Adrenal gland (tissue), 12 donors: ENCODE data around the gene PKDREJ. TPM values are rescaled to one million over a fixed set of nuclear protein-coding genes. Genes with fewer than 3 reads are reported as not detected.

Experiments used
- DNase-seq, 7 donors: peaks; one replicate each; pipeline ENCODE4 v3.0.0-alpha.2; 2019 to 2020
- H3K27ac ChIP-seq, 5 donors: fragments of 200-600 bp; sonication (generic) in 4 of 5; 1 replicate in 3 of 5; 2 replicates in 2 of 5; pipeline versions ENCODE4 v1.5.1 to v1.8.0; 2016 to 2020; ENCODE audit warnings: mild to moderate bottlenecking in 1 of 5
- H3K27me3 ChIP-seq: fragments of 200-600 bp; 2 replicates; pipeline ENCODE4 v1.8.0; 2021
- H3K36me3 ChIP-seq, 2 donors: fragments of 200-600 bp; replicated peaks in 1 of 2; 1 replicate in 1 of 2; 2 replicates in 1 of 2; pipeline versions ENCODE4 v1.5.1 to v1.8.0; 2018 to 2022
- H3K4me1 ChIP-seq, 2 donors: fragments of 200-600 bp; replicated peaks in 1 of 2; 1 replicate in 1 of 2; 2 replicates in 1 of 2; pipeline versions ENCODE4 v1.5.1 to v1.8.0; 2018 to 2021
- H3K4me3 ChIP-seq, 4 donors: fragments of 200-600 bp; sonication (generic) in 3 of 4; one replicate each; pipeline ENCODE4 v1.5.1; 2016 to 2018
- H3K9me3 ChIP-seq, 3 donors: fragments of 200-600 bp; sonication (generic) in 1 of 3; replicated peaks in 1 of 3; 1 replicate in 2 of 3; 2 replicates in 1 of 3; pipeline versions ENCODE4 v1.5.1 to v1.8.0; 2016 to 2021
- POLR2A ChIP-seq, 2 donors: fragments of 450-650 bp; IDR thresholded peaks; one replicate each; pipeline ENCODE4 v1.6.1; 2017; ENCODE audit warnings: antibody characterized with exemption in 2 of 2, mild to moderate bottlenecking in 2 of 2, moderate library complexity in 1 of 2
- WGBS, 4 donors: extraction: QIAGEN DNeasy Blood & Tissue Kit in 2 of 4; methylation state at CpG; one replicate each; pipeline versions ENCODE4 v1.1.5 to v1.1.7; 2013 to 2017; 5-methylcytosine and 5-hydroxymethylcytosine counted together
- intact Hi-C, 2 donors: fragments of 100-400 bp; cut with DNase I; formaldehyde crosslinking; loops; one replicate each; pipeline versions ENCODE4 v1.14.1 to v1.15.0; 2022 to 2023
- polyA plus RNA-seq, 3 donors: library from polyadenylated mRNA; stranded (reverse); fragments of 200-250 nt in 2 of 3; fragments of 350-450 nt in 1 of 3; fragmentation: Illumina TruSeq in 1 of 3; extraction: RNeasy Lipid Tissue Mini Kit (QIAGEN cat#74804) in 1 of 3; gene quantifications; one replicate each; pipeline ENCODE4 v1.2.3, GENCODE V29; 2013 to 2014
- total RNA-seq, 9 donors: library from RNA; depleted of rRNA in 4 of 9; stranded (reverse); fragments of >200 nt in 4 of 9; fragments of 120-200 nt in 1 of 9; fragmentation: NEBNext Ultra II Directional in 1 of 9; extraction: Animal tissue kit (Norgen Biotek cat#: 25700) in 1 of 9; gene quantifications; one replicate each; pipeline versions ENCODE4 v1.1.0 to v1.2.4, GENCODE V29; 2013 to 2023
- TF ChIP-seq, protein P1 (sequence below), 6 experiments: fragments of 450-650 bp in 4 of 6; fragments of 200-600 bp in 2 of 6; sonication (generic) in 1 of 6; IDR thresholded peaks; 1 replicate in 5 of 6; 2 replicates in 1 of 6; pipeline versions ENCODE4 v1.5.1 to v1.8.0; 2016 to 2021; ENCODE audit warnings: antibody characterized with exemption in 6 of 6, mild to moderate bottlenecking in 2 of 6, moderate library complexity in 1 of 6
- donor health status: healthy with polysubstance abuse.
- donor health status: Bipolar disorder and iron deficiency.
- donor health status: DM: yes; HTN: yes; CAD: no.
- donor health status: DM: no; HTN: no; CAD: no.
- donor health status: DM: no; HTN: no; CAD: no.
- donor health status: DM: yes; HTN: yes; CAD: no.

The PKDREJ gene
- total and polyA plus RNA-seq, 12 donors, result under 0.01 to 0.11 (median 0.05) TPM; not detected in 2

DNA sequence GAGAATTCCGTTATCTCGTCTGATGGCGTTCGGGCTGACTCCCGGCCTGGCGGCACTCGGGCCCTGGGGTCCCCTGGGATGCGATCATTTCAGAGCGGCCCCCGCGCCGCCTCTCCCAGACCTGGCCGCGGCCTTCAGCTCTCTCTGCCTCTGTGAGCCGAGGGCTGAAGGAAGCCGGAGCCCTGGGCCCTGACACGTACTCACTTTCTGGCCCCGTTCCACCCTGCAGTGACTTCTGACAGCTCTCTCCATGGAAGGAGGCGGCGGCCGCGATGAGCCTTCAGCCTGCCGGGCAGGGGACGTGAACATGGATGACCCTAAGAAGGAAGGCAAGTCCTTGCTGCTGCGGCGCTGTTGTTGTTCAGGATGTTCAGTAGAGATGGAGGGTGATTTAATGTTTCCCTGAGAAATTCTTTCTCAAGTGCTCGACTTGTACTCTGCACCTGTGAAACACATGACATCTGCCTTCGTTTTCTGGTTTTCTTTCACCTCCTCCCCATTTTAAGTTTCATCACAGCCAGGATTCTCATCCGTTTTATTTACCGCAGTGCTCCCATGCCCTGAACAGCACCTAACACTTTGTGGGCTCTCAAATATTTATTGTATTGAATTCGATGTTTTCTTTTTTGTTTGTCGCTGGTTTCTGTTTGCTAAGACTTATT, 34.1 kb upstream of the PKDREJ start:
- 5 to 10% (median 6%) methylated on average over 20 to 32 of the region's 32 CpGs for WGBS, 4 donors
- Histone ChIP-seq H3K27ac (no peak overlapping the region), H3K4me1 (peaks cover 15 to 17% of the 10 kb centered on the region in 2 donors), H3K4me3 (peak overlapping the region in 2 of 4 donors; percentile 38 to 66), H3K36me3 (peaks cover 0 to 12% of the 10 kb centered on the region in 2 donors), H3K9me3 (no peaks in the 10 kb centered on the region), H3K27me3 (no peaks in the 10 kb centered on the region)
- intact Hi-C loops, result loop anchor here in 1 of 2 donors (10.0 kb wide), 1 partner anchor 162 kb away; no protein-coding TSS in a partner anchor
- TF ChIP-seq, protein P1, sequence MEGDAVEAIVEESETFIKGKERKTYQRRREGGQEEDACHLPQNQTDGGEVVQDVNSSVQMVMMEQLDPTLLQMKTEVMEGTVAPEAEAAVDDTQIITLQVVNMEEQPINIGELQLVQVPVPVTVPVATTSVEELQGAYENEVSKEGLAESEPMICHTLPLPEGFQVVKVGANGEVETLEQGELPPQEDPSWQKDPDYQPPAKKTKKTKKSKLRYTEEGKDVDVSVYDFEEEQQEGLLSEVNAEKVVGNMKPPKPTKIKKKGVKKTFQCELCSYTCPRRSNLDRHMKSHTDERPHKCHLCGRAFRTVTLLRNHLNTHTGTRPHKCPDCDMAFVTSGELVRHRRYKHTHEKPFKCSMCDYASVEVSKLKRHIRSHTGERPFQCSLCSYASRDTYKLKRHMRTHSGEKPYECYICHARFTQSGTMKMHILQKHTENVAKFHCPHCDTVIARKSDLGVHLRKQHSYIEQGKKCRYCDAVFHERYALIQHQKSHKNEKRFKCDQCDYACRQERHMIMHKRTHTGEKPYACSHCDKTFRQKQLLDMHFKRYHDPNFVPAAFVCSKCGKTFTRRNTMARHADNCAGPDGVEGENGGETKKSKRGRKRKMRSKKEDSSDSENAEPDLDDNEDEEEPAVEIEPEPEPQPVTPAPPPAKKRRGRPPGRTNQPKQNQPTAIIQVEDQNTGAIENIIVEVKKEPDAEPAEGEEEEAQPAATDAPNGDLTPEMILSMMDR (IDR thresholded peaks at IDR 0.05), result no peak
- TF ChIP-seq POLR2A (IDR thresholded peaks at IDR 0.05), result no peak
- peak in 6 of 7 donors; percentile 58 to 74 (median 67) for DNase-seq

DNA sequence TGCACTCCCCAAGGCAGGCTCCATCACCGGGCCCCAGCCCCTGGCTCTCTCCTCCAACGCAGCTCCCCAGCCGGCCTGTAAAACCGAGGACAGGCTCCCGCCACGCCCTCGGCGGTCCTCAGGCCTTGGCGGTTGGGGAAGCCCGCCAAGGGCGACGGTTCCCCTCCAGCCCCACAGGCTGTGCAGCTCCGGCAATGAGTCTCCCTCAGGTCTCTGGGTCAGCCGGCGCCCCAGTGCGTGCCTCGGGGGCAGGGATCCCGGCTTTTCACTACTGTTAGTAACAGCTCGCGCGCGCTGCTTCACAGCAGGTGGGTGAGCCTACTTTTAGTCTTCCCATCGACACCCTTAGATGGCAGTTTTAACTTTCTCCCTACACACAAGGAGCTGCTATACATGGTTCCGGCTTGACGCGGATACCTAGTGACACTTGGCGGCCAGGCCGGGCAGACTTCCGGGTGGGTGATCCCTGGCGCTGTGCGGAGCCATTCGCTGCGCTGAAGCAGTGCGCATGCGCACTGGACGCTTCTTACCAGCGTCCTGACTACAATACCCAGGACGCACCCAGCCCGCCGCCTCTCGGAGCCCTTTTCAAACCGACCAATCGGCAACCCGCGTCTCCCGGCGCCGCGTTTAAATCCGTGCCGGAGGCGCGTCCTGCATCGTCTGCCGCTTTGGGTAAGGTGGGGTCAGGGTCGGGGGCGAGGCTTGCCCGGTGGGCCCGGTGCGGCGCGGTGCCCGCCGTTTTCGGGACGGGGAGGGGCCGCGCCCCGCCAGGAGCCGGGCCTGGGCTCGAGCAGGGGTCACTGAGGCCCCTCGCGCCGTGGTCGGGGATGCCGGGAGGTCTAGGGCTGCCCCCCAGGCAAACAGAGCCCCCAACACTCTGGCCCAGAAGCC, 33.4 kb upstream of the PKDREJ start, which contains the start of gene GTSE1:
Gene GTSE1 (plus strand): TSS at position 614 of the 894 bp plus-strand sequence. CDS start 531 bp downstream, outside the sequence.
- no peaks in the 10 kb centered on the region for H3K27me3 ChIP-seq
- peaks cover 0 to 20% of the 10 kb centered on the region in 2 donors for H3K36me3 ChIP-seq
- H3K4me1 ChIP-seq, result peaks cover 15 to 17% of the 10 kb centered on the region in 2 donors
- H3K27ac ChIP-seq, result peak within 1 kb of the TSS; percentile 61 to 96 (median 90)
- intact Hi-C loops, result loop anchor here in 1 of 2 donors (10.0 kb wide), 1 partner anchor 162 kb away; no protein-coding TSS in a partner anchor
- WGBS, 4 donors, result 0 to 8% (median 1%) methylated on average over 9 to 76 of the region's 76 CpGs
- peak within 1 kb of the TSS in 3 of 4 donors; percentile 34 to 66 (median 39) for H3K4me3 ChIP-seq
- TF ChIP-seq, protein P1 (IDR thresholded peaks at IDR 0.05), result peak in 2 of 6 experiments; percentile 2 to 17
- peak; percentile 48 to 74 for TF ChIP-seq POLR2A (IDR thresholded peaks at IDR 0.05)
- H3K9me3 ChIP-seq, result no peaks in the 10 kb centered on the region
- peak; percentile 97 to 99 (median 98) for DNase-seq

DNA sequence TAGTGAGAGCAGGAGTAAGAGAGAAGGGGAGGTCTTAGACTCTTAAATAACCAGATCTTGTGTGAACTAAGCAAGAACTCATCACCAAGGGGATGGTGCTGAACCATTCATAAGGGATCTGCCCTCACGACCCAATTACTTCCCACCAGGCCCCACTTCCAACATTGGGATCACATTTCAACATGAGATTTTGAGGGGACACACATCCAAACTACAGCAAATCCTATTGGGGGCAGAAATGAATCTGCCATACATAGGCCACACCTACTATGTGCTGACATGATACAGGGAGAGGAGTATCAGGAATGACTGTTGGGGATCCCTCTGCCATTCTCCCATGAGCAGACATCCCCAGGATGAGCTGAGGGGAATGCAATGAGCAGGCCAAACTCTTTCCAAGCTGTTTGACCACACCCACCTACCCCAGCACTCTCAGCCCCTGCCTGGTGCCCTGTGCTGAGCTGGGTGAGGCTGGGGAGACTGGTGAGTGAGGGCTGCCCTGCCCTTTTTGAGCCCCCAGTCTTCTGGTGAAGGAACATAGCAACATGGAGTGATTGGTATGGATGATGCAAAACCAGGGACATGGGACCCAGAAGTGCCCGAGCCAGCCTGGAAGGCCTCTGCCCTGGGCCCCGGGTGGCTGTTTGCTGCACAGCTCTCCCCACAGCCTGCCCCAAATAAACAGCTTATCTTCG, 32.3 kb upstream of the PKDREJ start:
- WGBS, 4 donors, result 56 to 83% (median 68%) methylated on average over 2 to 4 of the region's 4 CpGs

More for the DNA sequence above, 32.3 kb upstream of the PKDREJ start:
- Histone ChIP-seq H3K9me3 (no peaks in the 10 kb centered on the region), H3K4me3 (peak overlapping the region in 1 of 4 donors; percentile 66), H3K27me3 (no peaks in the 10 kb centered on the region), H3K36me3 (peaks cover 0 to 22% of the 10 kb centered on the region in 2 donors), H3K4me1 (peaks cover 15 to 17% of the 10 kb centered on the region in 2 donors), H3K27ac (peak overlapping the region; percentile 61 to 96 (median 90))
- intact Hi-C loops, result loop anchor here in 1 of 2 donors (10.0 kb wide), 1 partner anchor 161 kb away; no protein-coding TSS in a partner anchor
- no peak for DNase-seq
- TF ChIP-seq, protein P1 (IDR thresholded peaks at IDR 0.05), result no peak
- no peak for TF ChIP-seq POLR2A (IDR thresholded peaks at IDR 0.05)
